Tibial nerve (tissue), 4 donors: ENCODE results near the gene PCDHGA2. TPM values are rescaled to one million over a fixed set of nuclear protein-coding genes. Genes with fewer than 3 reads are reported as not detected.
"Not testable (repeated sequence)": the region's sequence is repeated elsewhere in the genome, so short reads cannot be mapped to it uniquely, and the experiment has no call there.

Experiments used
- DNase-seq, 2 donors: peaks; one replicate each; pipeline ENCODE4 v3.0.0-alpha.2; 2019; ENCODE audit warnings: low spot score in 2 of 2
- H3K27ac ChIP-seq, 4 donors: fragments of 200-600 bp; sonication (generic) in 3 of 4; one replicate each; pipeline ENCODE4 v1.5.1; 2017 to 2019; ENCODE audit warnings: mild to moderate bottlenecking in 1 of 4
- H3K27me3 ChIP-seq, 2 donors: fragments of 200-600 bp; sonication (generic) in 1 of 2; one replicate each; pipeline versions ENCODE4 v1.5.1 to v1.6.0; 2017 to 2019
- H3K36me3 ChIP-seq, 3 donors: fragments of 200-600 bp; sonication (generic); one replicate each; pipeline ENCODE4 v1.5.1; 2018 to 2019
- H3K4me1 ChIP-seq, 4 donors: fragments of 200-600 bp; sonication (generic) in 3 of 4; one replicate each; pipeline ENCODE4 v1.5.1; 2017 to 2019
- H3K4me3 ChIP-seq, 4 donors: fragments of 200-600 bp; sonication (generic) in 3 of 4; one replicate each; pipeline ENCODE4 v1.5.1; 2017 to 2019; ENCODE audit warnings: mild to moderate bottlenecking in 1 of 4, moderate library complexity in 1 of 4
- H3K9me3 ChIP-seq, 4 donors: fragments of 200-600 bp; sonication (generic) in 3 of 4; one replicate each; pipeline ENCODE4 v1.5.1; 2017 to 2019
- EP300 ChIP-seq, 2 donors: sonication (generic); formaldehyde crosslinking; IDR thresholded peaks; one replicate each; pipeline ENCODE4 v1.6.1; 2017; ENCODE audit warnings: antibody characterized with exemption in 2 of 2, mild to moderate bottlenecking in 1 of 2
- POLR2A ChIP-seq, 2 donors: fragments of 450-650 bp; IDR thresholded peaks; one replicate each; pipeline ENCODE4 v1.6.1; 2017; ENCODE audit warnings: antibody characterized with exemption in 2 of 2, mild to moderate bottlenecking in 2 of 2, moderate library complexity in 2 of 2
- WGBS, 2 donors: methylation state at CpG; one replicate each; pipeline ENCODE4 v1.1.5; 2018; 5-methylcytosine and 5-hydroxymethylcytosine counted together
- total RNA-seq, 4 donors: library from RNA; depleted of rRNA; stranded (reverse); fragments of >200 nt; gene quantifications; one replicate each; pipeline ENCODE4 v1.1.0, GENCODE V29; 2016
- TF ChIP-seq, protein P1 (sequence below), 5 experiments: fragments of 200-600 bp in 3 of 5; fragments of 450-650 bp in 2 of 5; sonication (generic) in 3 of 5; IDR thresholded peaks; one replicate each; pipeline ENCODE4 v1.5.1; 2016 to 2019; ENCODE audit warnings: antibody characterized with exemption in 5 of 5, mild to moderate bottlenecking in 3 of 5, moderate library complexity in 2 of 5

Gene PCDHGA2
- total RNA-seq, 4 donors from 2014 or later, result 9.6 to 20.4 (median 12.7) TPM

GRCh38 chr5:141342773-141343172 lies 4.2 kb downstream of the PCDHGA2 start:
- no peak for DNase-seq
- 24 to 37% methylated on average over 1 of the region's 1 CpG for WGBS, 2 donors
- Histone ChIP-seq H3K27me3 (no peaks in the 10 kb centered on the region), H3K4me3 (no peak overlapping the region), H3K27ac (no peak overlapping the region), H3K36me3 (peaks cover 0 to 8% (median 0%) of the 10 kb centered on the region in 3 donors), H3K4me1 (no peaks in the 10 kb centered on the region), H3K9me3 (peaks cover 7 to 100% (median 48%) of the 10 kb centered on the region in 4 donors)
- no peak for TF ChIP-seq POLR2A (IDR thresholded peaks at IDR 0.05)
- TF ChIP-seq, protein P1, sequence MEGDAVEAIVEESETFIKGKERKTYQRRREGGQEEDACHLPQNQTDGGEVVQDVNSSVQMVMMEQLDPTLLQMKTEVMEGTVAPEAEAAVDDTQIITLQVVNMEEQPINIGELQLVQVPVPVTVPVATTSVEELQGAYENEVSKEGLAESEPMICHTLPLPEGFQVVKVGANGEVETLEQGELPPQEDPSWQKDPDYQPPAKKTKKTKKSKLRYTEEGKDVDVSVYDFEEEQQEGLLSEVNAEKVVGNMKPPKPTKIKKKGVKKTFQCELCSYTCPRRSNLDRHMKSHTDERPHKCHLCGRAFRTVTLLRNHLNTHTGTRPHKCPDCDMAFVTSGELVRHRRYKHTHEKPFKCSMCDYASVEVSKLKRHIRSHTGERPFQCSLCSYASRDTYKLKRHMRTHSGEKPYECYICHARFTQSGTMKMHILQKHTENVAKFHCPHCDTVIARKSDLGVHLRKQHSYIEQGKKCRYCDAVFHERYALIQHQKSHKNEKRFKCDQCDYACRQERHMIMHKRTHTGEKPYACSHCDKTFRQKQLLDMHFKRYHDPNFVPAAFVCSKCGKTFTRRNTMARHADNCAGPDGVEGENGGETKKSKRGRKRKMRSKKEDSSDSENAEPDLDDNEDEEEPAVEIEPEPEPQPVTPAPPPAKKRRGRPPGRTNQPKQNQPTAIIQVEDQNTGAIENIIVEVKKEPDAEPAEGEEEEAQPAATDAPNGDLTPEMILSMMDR (IDR thresholded peaks at IDR 0.05), result no peak
- TF ChIP-seq EP300 (IDR thresholded peaks at IDR 0.05), result no peak

GRCh38 chr5:141343242-141343952 lies 4.8 kb downstream of the PCDHGA2 start, which contains the start of gene PCDHGA3:
Gene PCDHGA3, plus strand, starts transcription at chr5:141343829. Its CDS starts 205 bp downstream, at chr5:141344034.
- no peak for DNase-seq
- Histone ChIP-seq H3K27ac (no peak within 1 kb of the TSS), H3K9me3 (peaks cover 7 to 100% (median 48%) of the 10 kb centered on the region in 4 donors), H3K36me3 (peaks cover 0 to 8% (median 0%) of the 10 kb centered on the region in 3 donors), H3K4me3 (peak within 1 kb of the TSS in 2 of 4 donors; percentile 9 to 29), H3K27me3 (no peaks in the 10 kb centered on the region), H3K4me1 (no peaks in the 10 kb centered on the region)
- WGBS, 2 donors, result 25 to 31% methylated on average over 9 of the region's 9 CpGs
- TF ChIP-seq EP300 (IDR thresholded peaks at IDR 0.05), result no peak
- TF ChIP-seq, protein P1 (IDR thresholded peaks at IDR 0.05), result peak in 2 of 5 experiments; percentile 14 to 25

- Histone ChIP-seq H3K9me3 (peaks cover 4 to 100% (median 45%) of the 10 kb centered on the region in 4 donors), H3K27me3 (no peaks in the 10 kb centered on the region), H3K4me3 (peak overlapping the region in 2 of 4 donors; percentile 9 to 29), H3K27ac (no peak overlapping the region), H3K36me3 (peaks cover 0 to 12% (median 0%) of the 10 kb centered on the region in 3 donors), H3K4me1 (no peaks in the 10 kb centered on the region)
- DNase-seq, result no peak
- 28% methylated on average over 31 of the region's 31 CpGs for WGBS, 2 donors
- TF ChIP-seq, protein P1 (IDR thresholded peaks at IDR 0.05), result no peak
- TF ChIP-seq EP300 (IDR thresholded peaks at IDR 0.05) (no peak), POLR2A (IDR thresholded peaks at IDR 0.05) (no peak)
Observed at GRCh38 chr5:141343953-141344463, 5.4 kb downstream of the PCDHGA2 start.

DNA sequence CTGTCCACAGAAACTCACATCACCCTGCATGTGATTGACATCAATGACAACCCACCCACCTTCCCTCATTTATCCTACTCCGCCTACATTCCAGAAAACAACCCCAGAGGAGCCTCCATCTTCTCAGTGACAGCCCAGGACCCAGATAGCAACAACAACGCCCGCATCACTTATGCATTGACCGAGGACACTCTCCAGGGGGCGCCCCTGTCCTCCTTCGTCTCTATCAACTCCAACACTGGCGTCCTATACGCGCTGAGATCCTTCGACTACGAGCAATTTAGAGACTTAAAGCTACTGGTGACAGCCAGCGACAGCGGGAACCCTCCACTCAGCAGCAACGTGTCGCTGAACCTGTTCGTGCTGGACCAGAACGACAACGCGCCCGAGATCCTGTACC lies 6.8 kb downstream of the PCDHGA2 start:
- H3K27me3 ChIP-seq, result no peaks in the 10 kb centered on the region
- no peak overlapping the region for H3K4me3 ChIP-seq
- H3K27ac ChIP-seq, result no peak overlapping the region
- H3K36me3 ChIP-seq, result peaks cover 0 to 20% (median 0%) of the 10 kb centered on the region in 3 donors
- DNase-seq, result no peak
- WGBS, 2 donors, result 49% methylated on average over 11 to 13 of the region's 20 CpGs
- H3K4me1 ChIP-seq, result no peaks in the 10 kb centered on the region
- peaks cover 4 to 100% (median 45%) of the 10 kb centered on the region in 4 donors for H3K9me3 ChIP-seq
- TF ChIP-seq, protein P1 (IDR thresholded peaks at IDR 0.05), result no peak
- TF ChIP-seq EP300 (IDR thresholded peaks at IDR 0.05), result no peak
- no peak for TF ChIP-seq POLR2A (IDR thresholded peaks at IDR 0.05)

- H3K4me1 ChIP-seq, H3K27ac ChIP-seq, H3K4me3 ChIP-seq, H3K27me3 ChIP-seq, DNase-seq: not testable (repeated sequence)
- Histone ChIP-seq H3K36me3 (peaks cover 0 to 23% (median 0%) of the 10 kb centered on the region in 3 donors), H3K9me3 (peaks cover 4 to 100% (median 47%) of the 10 kb centered on the region in 4 donors)
- WGBS, 2 donors, result 53 to 68% methylated on average over 24 to 26 of the region's 35 CpGs
Observed at GRCh38 chr5:141346017-141346416, 7.5 kb downstream of the PCDHGA2 start.
